ENCODE measurements around the gene CHM.

DNA sequence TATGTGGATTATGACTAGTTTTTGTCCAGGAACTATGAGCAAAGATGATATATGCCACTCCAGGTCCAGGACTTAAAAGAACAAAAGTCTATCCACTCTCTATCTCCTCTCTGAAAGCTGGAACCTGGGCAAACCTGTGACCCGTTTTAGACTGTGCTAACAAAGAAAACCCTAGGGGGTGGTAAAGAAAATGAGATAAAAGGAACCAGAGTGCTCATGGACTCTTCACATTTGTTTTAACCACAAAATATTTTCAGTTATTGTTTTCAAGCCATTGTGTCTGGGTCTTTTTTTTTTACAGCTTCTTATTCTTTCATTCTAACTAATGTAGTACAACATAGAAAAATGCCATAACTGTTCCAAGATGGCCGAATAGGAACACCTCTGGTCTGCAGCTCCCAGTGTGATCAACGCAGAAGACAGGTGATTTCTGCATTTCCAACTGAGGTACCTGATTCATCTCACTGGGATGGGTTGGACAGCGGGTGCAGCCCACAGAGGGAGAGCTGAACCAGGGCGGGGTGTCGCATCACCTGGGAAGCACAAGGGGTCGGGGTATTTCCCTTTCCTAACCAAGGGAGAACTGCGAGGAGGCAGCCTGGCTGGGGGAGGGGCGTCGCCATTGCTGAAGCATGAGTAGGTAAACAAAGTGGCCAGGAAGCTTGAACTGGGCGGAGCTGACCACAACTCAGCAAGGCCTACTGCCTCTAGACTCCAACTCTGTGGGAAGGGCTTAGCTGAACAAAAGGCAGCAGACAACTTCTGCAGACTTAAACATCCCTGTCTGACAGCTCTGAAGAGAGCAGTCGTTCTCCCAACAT lies 45.1 kb downstream of the CHM start:
- TF ChIP-seq CTCF (conservative IDR thresholded peaks at IDR 0.05 in 1 of 2, IDR thresholded peaks at IDR 0.05 in 1 of 2; ENCODE audit: extremely low read depth in 1 of 2, insufficient read depth in 1 of 2, low read depth in 1 of 2, low read length in 2 of 2) (no peak), EZH2 (IDR thresholded peaks at IDR 0.05; ENCODE audit: borderline replicate concordance, low read length) (no peak)
